WERI-Rb-1 (cell line): Measurements from ENCODE around the gene MC1R.

Experiments used
- DNase-seq: peaks from one replicate; pipeline ENCODE4 v3.0.0-alpha.2; 2020
- H3K27ac ChIP-seq: fragments of 250-450 bp; sonication (Bioruptor Pico); 2 replicates; pipeline ENCODE4 v1.5.1; 2020; ENCODE audit warnings: mild to moderate bottlenecking, moderate library complexity
- H3K27me3 ChIP-seq: fragments of 250-450 bp; sonication (Bioruptor Pico); 2 replicates; pipeline ENCODE4 v1.5.1; 2021; ENCODE audit warnings: mild to moderate bottlenecking, low read depth, moderate library complexity; ENCODE audit not compliant: insufficient read depth, severe bottlenecking
- H3K36me3 ChIP-seq: fragments of 250-450 bp; sonication (Bioruptor Pico); 2 replicates; pipeline ENCODE4 v1.5.1; 2020; ENCODE audit warnings: mild to moderate bottlenecking, moderate library complexity
- H3K4me3 ChIP-seq: 2 replicates; pipeline ENCODE4 v1.5.1; 2011; ENCODE audit warnings: low read depth, mild to moderate bottlenecking, control low read depth, low read length
- H3K9me3 ChIP-seq: fragments of 250-450 bp; sonication (Bioruptor Pico); 2 replicates; pipeline ENCODE4 v1.5.1; 2021; ENCODE audit warnings: mild to moderate bottlenecking, moderate library complexity; ENCODE audit not compliant: severe bottlenecking
- TF ChIP-seq, protein P1 (sequence below): IDR thresholded peaks from 2 replicates; pipeline ENCODE4 v1.5.1; 2011; ENCODE audit warnings: low read depth, mild to moderate bottlenecking, control low read depth, inconsistent platforms, low read length

The MC1R gene

GRCh38 chr16:89936034-89936433 is 17.4 kb downstream of the MC1R start:
- Histone ChIP-seq H3K36me3 (peaks cover 15% of the 10 kb centered on the region; the same call in 1 of the 2 replicates), H3K9me3 (no peaks in the 10 kb centered on the region), H3K27ac (no peak overlapping the region), H3K4me3 (no peak overlapping the region), H3K27me3 (no peaks in the 10 kb centered on the region)
- TF ChIP-seq, protein P1, sequence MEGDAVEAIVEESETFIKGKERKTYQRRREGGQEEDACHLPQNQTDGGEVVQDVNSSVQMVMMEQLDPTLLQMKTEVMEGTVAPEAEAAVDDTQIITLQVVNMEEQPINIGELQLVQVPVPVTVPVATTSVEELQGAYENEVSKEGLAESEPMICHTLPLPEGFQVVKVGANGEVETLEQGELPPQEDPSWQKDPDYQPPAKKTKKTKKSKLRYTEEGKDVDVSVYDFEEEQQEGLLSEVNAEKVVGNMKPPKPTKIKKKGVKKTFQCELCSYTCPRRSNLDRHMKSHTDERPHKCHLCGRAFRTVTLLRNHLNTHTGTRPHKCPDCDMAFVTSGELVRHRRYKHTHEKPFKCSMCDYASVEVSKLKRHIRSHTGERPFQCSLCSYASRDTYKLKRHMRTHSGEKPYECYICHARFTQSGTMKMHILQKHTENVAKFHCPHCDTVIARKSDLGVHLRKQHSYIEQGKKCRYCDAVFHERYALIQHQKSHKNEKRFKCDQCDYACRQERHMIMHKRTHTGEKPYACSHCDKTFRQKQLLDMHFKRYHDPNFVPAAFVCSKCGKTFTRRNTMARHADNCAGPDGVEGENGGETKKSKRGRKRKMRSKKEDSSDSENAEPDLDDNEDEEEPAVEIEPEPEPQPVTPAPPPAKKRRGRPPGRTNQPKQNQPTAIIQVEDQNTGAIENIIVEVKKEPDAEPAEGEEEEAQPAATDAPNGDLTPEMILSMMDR = no peak
- no peak for DNase-seq

DNA sequence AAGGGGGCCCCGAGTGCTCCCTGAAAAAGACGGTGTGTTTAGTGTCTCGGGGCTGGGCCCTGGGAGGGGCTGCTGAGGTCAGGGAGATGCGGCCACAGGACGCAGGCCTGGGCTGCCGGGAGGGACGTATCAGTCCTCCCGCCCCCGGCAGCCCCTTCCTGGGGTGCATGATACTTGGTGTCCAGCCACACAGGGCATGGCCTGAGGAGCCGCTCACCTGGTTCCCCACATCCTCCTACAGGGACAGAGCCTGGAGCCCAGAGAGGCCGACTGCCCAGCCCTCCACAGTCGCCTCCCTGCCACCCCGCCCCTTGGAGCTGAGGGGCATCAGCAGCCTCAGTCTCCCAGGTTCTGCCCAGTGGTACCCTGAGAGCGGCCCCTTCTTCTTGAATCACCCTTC is 17.8 kb downstream of the MC1R start:
- Histone ChIP-seq H3K4me3 (no peak overlapping the region), H3K36me3 (peaks cover 15% of the 10 kb centered on the region; the same call in 1 of the 2 replicates), H3K9me3 (no peaks in the 10 kb centered on the region), H3K27ac (no peak overlapping the region), H3K27me3 (no peaks in the 10 kb centered on the region)
- TF ChIP-seq, protein P1 = no peak
- no peak for DNase-seq

DNA sequence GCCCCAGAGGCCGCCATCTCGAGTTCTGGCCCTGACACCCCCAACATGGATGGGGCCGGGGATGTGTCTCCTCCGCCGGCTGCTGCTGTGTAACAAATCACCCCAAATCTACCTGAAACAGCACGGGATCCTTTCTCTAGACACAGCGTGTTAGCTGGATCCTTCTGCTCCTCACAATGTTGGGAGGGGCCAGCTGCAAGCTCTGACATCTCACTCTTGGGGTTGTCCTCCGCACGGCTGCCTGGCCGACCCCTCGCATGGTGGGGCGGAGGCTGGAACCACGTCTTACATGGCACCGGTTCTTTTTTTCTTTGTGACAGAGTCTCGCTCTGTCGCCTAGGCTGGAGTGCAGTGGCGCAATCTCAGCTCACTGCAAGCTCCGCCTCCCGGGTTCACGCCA is 18.3 kb downstream of the MC1R start:
- TF ChIP-seq, protein P1 = no peak
- no peak overlapping the region for H3K27ac ChIP-seq
- DNase-seq = no peak

GRCh38 chr16:89938175-89938885 is 19.7 kb downstream of the MC1R start:
- no peaks in the 10 kb centered on the region for H3K9me3 ChIP-seq
- DNase-seq = no peak
- H3K27me3 ChIP-seq = no peaks in the 10 kb centered on the region
- TF ChIP-seq, protein P1 = no peak
- H3K27ac ChIP-seq = no peak overlapping the region
- peaks cover 2% of the 10 kb centered on the region; the same call in 1 of the 2 replicates for H3K36me3 ChIP-seq
- H3K4me3 ChIP-seq = no peak overlapping the region

More for the DNA sequence above, 18.3 kb downstream of the MC1R start:
- no peaks in the 10 kb centered on the region for H3K9me3 ChIP-seq
- H3K27me3 ChIP-seq = no peaks in the 10 kb centered on the region
- H3K36me3 ChIP-seq = peaks cover 15% of the 10 kb centered on the region; the same call in 1 of the 2 replicates
- no peak overlapping the region for H3K4me3 ChIP-seq

DNA sequence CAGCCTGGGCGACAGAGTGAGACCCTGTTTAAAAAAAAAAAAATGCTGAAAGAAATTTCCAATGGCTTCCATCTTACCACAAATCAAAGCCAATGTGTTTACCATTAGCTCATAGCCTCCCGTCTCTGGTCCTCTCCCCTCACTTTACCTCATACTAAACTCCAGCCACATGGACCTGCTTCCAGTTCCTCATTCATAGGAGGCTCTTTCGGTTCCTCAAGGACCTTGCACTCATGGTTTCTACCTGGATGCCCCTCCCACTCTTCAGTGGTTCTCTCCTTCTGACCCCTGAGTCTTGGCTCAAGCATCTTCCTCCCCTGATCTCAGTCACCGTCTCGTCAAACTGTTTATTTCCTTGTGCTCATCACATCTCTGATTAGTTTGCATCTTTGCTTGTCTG is 26.1 kb downstream of the MC1R start:
- H3K9me3 ChIP-seq = no peaks in the 10 kb centered on the region
- TF ChIP-seq, protein P1 = no peak
- no peak overlapping the region for H3K27ac ChIP-seq
- no peaks in the 10 kb centered on the region for H3K27me3 ChIP-seq
- no peak overlapping the region for H3K4me3 ChIP-seq
- H3K36me3 ChIP-seq = no peaks in the 10 kb centered on the region
- DNase-seq = no peak

- no peak for DNase-seq
- Histone ChIP-seq H3K36me3 (no peaks in the 10 kb centered on the region), H3K4me3 (no peak overlapping the region), H3K9me3 (no peaks in the 10 kb centered on the region), H3K27me3 (no peaks in the 10 kb centered on the region), H3K27ac (no peak overlapping the region)
- TF ChIP-seq, protein P1 = no peak
Observed at GRCh38 chr16:89945654-89946053, 27.0 kb downstream of the MC1R start.
